Measurements from ENCODE around the gene CTSC.
"Not testable (repeated sequence)": the region's sequence is repeated elsewhere in the genome, so short reads cannot be mapped to it uniquely, and the experiment has no call there.

The CTSC gene

GRCh38 chr11:88277349-88277915 lies 60.1 kb downstream of the CTSC start:
- DNase-seq, result no peak

GRCh38 chr11:88275636-88276035 lies 61.9 kb downstream of the CTSC start:
- DNase-seq, result no peak

- no peak for DNase-seq
These were observed 70.6 kb downstream of the CTSC start for GRCh38 chr11:88266919-88267318.

- no peak for DNase-seq
These were observed 71.4 kb downstream of the CTSC start for GRCh38 chr11:88266157-88266556.

GRCh38 chr11:88259431-88259830 lies 78.1 kb downstream of the CTSC start:
- DNase-seq, result no peak

GRCh38 chr11:88252208-88252607 lies 85.3 kb downstream of the CTSC start:
- DNase-seq, result no peak

GRCh38 chr11:88250566-88251242 lies 86.8 kb downstream of the CTSC start:
- no peak for DNase-seq

- no peak for DNase-seq
These were observed 87.8 kb downstream of the CTSC start for GRCh38 chr11:88249706-88250105.

GRCh38 chr11:88246696-88247095 lies 90.8 kb downstream of the CTSC start:
- no peak for DNase-seq

- not testable (repeated sequence) for DNase-seq
These were observed 92.0 kb downstream of the CTSC start for GRCh38 chr11:88245576-88245975.

All from CD4-positive, alpha-beta T cell treated with Interferon gamma for 1 hour (primary cell).